AG04449 (cell line): ENCODE results near the gene CCDC39.

Experiments
- CTCF ChIA-PET: fragments of 350-600 bp; formaldehyde crosslinking; extraction: SDS; loops from one replicate; lab custom pipeline; 2021; ENCODE audit warnings: antibody characterized with exemption; lab: Yijun Ruan, JAX
- POLR2A ChIA-PET: fragments of 400-600, 350-600 bp; formaldehyde crosslinking; extraction: SDS; loops from one replicate; lab custom pipeline; 2020; ENCODE audit warnings: antibody characterized with exemption, inconsistent platforms; lab: Yijun Ruan, JAX
- DNase-seq: peaks from one replicate; pipeline ENCODE4 v3.0.0-alpha.2; 2010; ENCODE audit warnings: low read depth, low spot score
- H3K4me3 ChIP-seq: 2 replicates; pipeline ENCODE4 v1.5.1; 2011; ENCODE audit warnings: low read depth, mild to moderate bottlenecking, control low read depth, low read length
- CTCF ChIP-seq: IDR thresholded peaks from one replicate; pipeline ENCODE4 v1.5.1; 2011; ENCODE audit warnings: mild to moderate bottlenecking, moderate library complexity, low read length, control low read depth, inconsistent platforms; ENCODE audit not compliant: insufficient read depth; ENCODE audit errors: missing control alignments

The CCDC39 gene

GRCh38 chr3:180680097-180680430 lies 775 bp upstream of the CCDC39 start:
- ChIA-PET CTCF (no interaction called here), POLR2A (no interaction called here)
- peak overlapping the region; percentile 73 for H3K4me3 ChIP-seq
- TF ChIP-seq CTCF: peak; percentile 40
- DNase-seq: no peak

GRCh38 chr3:180678231-180678630 lies 1.1 kb downstream of the CCDC39 start:
- no peak for TF ChIP-seq CTCF
- CTCF ChIA-PET: interaction anchor here (1.2 to 1.5 kb wide), 2 partner anchors 18 to 46 kb away, joined by 4 to 5 read pairs; no protein-coding TSS in a partner anchor
- H3K4me3 ChIP-seq: no peak overlapping the region
- POLR2A ChIA-PET: no interaction called here
- DNase-seq: no peak

- ChIA-PET POLR2A (no interaction called here), CTCF (no interaction called here)
- H3K4me3 ChIP-seq: no peak overlapping the region
- no peak for DNase-seq
- TF ChIP-seq CTCF: no peak
Measured at GRCh38 chr3:180661444-180661843, 17.8 kb downstream of the CCDC39 start.

- ChIA-PET CTCF (no interaction called here), POLR2A (interaction anchor here (0.6 kb wide), 1 partner anchor 72 kb away, joined by 3 read pairs; no protein-coding TSS in a partner anchor)
- no peak for TF ChIP-seq CTCF
- no peak overlapping the region for H3K4me3 ChIP-seq
- no peak for DNase-seq
Measured at GRCh38 chr3:180657094-180657493, 22.2 kb downstream of the CCDC39 start.

- CTCF ChIA-PET: no interaction called here
Measured at GRCh38 chr3:180656406-180656805, 22.9 kb downstream of the CCDC39 start.

GRCh38 chr3:180646187-180646790 lies 33.0 kb downstream of the CCDC39 start:
- H3K4me3 ChIP-seq: no peak overlapping the region
- TF ChIP-seq CTCF: no peak
- POLR2A ChIA-PET: no interaction called here
- CTCF ChIA-PET: no interaction called here
- no peak for DNase-seq

More at GRCh38 chr3:180656406-180656805, 22.9 kb downstream of the CCDC39 start:
- DNase-seq: no peak
- no peak for TF ChIP-seq CTCF
- POLR2A ChIA-PET: interaction anchor here (0.6 kb wide), 1 partner anchor 72 kb away, joined by 3 read pairs; no protein-coding TSS in a partner anchor
- H3K4me3 ChIP-seq: no peak overlapping the region
